DLD1 (cell line): ENCODE data around the gene PC.

Experiments used
- in situ Hi-C: cut with HindIII; loops from 2 replicates; pipeline ENCODE4 v1.10.0; 2017; ENCODE audit warnings: low sequenced_read_pairs

Gene PC

DNA sequence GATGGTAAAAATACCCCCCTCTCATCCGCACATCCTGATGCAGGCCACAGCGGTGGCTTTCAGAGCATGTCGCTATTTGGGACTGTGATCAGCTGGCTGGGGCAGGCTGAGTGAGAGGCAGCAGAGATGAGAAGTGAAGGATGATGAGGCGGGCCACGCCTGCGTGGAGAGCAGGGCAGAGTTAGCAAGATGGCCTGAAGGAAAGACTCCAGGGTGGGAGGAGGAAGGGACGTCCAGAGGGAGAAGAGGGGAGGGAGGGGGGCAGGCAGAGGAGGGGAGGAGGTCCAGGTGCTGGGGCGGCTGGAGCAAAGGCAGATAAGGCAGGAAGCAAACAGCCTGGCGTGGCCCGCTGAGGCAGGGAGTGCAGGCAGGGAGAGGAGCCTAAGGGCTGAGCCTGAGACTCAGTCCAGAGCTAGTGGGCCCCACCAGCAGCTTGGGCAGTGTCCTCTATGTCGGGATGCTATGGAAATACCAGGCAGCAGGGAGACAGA lies 72.2 kb downstream of the PC start:
- in situ Hi-C loops: no loop called here

DNA sequence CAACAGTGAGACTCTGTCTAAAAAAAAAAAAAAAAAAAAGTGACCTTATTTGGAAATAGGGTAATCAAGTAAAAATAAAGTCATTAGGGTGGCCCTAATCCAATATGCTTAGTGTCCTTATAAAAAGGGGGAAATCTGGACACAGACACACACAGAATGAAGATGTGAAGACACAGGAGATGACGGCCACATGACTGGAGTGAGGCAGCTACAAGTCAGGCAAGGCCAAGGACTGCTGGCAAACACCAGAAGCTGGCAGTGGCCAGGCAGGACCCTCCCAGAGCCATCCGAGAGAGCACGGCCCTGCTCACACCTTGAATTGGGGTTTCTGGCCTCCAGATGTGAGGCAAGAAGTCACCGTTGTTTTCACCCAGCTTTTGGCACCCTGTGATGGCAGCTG lies 72.7 kb downstream of the PC start:
- in situ Hi-C loops: no loop called here

- in situ Hi-C loops: no loop called here
Measured at GRCh38 chr11:66884443-66884842, 73.7 kb downstream of the PC start.

GRCh38 chr11:66883016-66883965 lies 74.9 kb downstream of the PC start:
- in situ Hi-C loops: no loop called here

DNA sequence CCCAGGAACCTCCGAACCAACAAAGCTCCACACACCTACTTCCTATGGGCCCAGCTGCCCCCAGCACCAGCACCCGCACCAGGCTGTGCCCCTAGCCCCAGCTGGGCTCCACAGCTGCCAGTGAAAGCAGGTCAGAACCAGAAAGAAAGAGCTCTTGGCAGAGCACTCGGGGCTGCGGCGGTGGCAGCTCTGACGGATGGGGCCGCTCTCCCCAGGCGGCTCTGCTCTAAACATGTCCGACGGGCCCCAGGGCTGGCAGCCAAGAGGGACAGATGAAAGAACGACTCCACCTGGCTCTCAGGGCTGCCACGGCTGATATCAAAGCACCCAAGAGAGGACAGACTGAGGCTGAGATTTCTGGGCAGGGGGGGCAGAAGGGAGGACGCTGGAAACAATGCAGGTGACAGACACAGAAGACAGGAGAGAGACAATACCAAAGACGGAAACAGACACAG lies 75.6 kb downstream of the PC start:
- in situ Hi-C loops: no loop called here

GRCh38 chr11:66881927-66882452 lies 76.2 kb downstream of the PC start:
- in situ Hi-C loops: no loop called here

DNA sequence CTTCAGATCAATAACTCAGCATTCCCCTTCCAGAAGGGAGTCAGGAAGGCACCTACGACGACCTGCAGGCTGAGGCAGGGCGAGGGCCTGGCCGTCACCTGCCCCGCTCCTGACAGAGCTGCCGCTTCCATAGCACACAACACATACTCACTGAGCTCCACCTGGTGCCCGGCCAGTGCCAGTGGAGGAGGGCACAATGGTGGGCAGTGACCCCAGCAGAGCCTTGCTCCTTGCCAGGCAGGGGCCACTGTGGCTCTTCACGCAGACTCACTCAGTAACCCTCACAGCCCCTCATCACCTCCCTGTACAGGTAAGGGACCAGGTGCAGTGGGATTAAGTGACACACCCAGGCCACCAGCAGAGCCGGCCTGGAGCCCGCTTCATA lies 76.7 kb downstream of the PC start:
- in situ Hi-C loops: no loop called here

GRCh38 chr11:66880496-66881450 lies 77.4 kb downstream of the PC start:
- in situ Hi-C loops: no loop called here

- in situ Hi-C loops: no loop called here
Measured at GRCh38 chr11:66879999-66880398, 78.2 kb downstream of the PC start.

DNA sequence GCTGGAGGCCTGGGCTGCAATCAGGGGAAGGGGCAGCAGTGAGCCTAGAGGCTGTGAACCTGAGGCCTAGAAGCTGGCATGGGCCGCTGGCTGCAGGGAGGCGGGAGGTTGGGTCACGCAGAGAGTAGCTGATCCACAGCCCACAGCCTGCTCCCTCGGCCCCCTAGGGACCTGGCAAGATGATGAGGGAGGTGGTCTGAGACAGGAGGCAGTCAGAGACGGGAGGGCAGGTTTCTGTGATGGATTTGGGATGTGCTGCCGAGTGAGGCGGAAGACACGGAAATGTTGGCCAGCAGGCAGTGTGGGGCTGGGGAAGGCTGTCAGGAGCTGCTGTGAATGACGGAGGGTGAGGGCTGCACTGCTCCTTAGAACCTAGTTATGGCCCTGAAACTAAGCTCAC lies 78.6 kb downstream of the PC start:
- in situ Hi-C loops: no loop called here

DNA sequence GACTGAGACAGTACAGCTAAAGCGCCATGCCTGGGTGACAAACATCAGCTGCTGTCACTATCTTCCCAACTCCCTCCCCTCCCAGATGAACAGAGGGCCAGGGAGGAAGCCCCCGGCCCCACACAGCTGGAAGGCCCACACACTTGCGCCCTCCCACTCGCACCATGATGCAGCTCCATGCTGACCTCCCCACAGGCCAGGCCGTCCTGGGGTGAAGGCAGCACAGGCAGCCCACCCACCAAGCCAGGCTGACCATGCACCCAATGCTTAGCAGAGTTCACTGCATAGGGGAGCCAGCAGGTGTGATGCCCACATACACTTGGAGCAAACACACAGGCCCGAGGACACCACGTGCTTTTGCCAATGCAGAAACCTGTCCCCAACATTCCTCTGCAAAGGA lies 79.2 kb downstream of the PC start:
- in situ Hi-C loops: no loop called here

- in situ Hi-C loops: no loop called here
Measured at GRCh38 chr11:66878474-66878873, 79.7 kb downstream of the PC start.

GRCh38 chr11:66877588-66878385 lies 80.4 kb downstream of the PC start:
- in situ Hi-C loops: no loop called here

DNA sequence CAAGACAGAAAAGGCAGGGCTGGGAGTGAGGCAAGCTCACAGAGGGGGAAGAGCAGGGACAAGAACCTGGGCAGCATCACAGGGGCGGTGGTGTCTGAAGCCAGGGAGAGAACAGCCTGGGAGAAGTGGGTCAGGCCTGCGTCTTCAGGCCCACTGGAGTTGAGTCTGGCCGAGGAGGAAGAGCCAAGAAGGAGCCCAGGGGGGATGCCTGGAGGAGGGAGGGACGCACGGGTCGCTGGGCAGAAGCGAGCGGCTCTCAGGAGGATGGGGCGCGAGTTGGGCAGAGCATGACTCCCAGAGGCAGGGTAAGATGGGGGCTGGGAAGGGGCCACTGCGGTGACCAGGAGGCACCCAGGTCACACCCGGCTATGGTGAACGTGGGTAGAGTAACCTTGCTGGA lies 82.8 kb downstream of the PC start:
- in situ Hi-C loops: no loop called here

- in situ Hi-C loops: no loop called here
Measured at GRCh38 chr11:66874232-66874631, 84.0 kb downstream of the PC start.

DNA sequence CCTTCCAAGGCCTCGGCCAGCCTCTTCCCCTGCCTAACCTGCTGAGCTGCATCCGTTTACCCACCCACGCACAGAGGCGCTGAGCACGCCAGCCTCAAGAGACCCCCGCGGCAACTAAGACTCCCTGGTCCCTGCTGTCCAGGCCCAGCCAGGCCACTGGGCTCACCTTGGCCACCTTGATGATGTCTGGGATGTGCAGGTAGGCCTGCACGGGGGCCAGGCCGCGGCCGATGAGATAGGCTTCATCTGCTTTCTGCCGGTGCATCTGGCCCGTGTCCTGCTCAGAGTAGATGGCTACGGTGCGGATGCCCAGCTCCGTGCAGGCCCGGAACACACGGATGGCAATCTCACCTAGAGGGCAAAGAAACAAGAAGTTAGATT lies 86.7 kb downstream of the PC start:
- in situ Hi-C loops: no loop called here

- in situ Hi-C loops: no loop called here
Measured at GRCh38 chr11:66870616-66871520, 87.3 kb downstream of the PC start.

- in situ Hi-C loops: no loop called here
Measured at GRCh38 chr11:66870131-66870530, 88.1 kb downstream of the PC start.

DNA sequence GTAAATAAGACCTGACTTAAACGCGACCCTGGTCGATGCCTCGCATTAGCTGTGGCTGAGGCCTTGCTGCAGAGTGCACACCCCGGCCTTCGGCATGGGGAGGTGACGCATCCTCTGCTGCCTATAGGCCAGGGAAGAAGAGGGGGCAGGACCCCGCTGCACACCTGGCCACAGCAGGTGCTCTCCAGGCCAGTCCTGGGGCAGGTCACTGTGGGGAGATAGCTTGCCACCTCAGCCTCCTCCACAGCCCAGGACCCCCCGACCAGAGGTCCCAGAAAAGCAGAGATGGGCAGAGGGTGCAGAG lies 88.7 kb downstream of the PC start:
- in situ Hi-C loops: no loop called here
